Measurements from ENCODE around the gene TPI1. TPM values are rescaled to one million over a fixed set of nuclear protein-coding genes. Genes with fewer than 3 reads are reported as not detected.
"Not testable (repeated sequence)": the region's sequence is repeated elsewhere in the genome, so short reads cannot be mapped to it uniquely, and the experiment has no call there.

Gene TPI1
- total RNA-seq, 1 donor from 2014 or later: 2,208 TPM

GRCh38 chr12:6861391-6861790 lies 5.9 kb upstream of the TPI1 start:
- DNase-seq (ENCODE audit: low read depth): no peak
- no peak for TF ChIP-seq CTCF (conservative IDR thresholded peaks at IDR 0.05; ENCODE audit: low read depth, low read length)
- no peak overlapping the region for H3K4me3 ChIP-seq (ENCODE audit: low read depth, low read length)

GRCh38 chr12:6863033-6863432 lies 4.3 kb upstream of the TPI1 start:
- DNase-seq (ENCODE audit: low read depth): no peak
- no peak overlapping the region for H3K4me3 ChIP-seq (ENCODE audit: low read depth, low read length)
- no peak for TF ChIP-seq CTCF (conservative IDR thresholded peaks at IDR 0.05; ENCODE audit: low read depth, low read length)

- DNase-seq (ENCODE audit: low read depth): no peak
- H3K4me3 ChIP-seq (ENCODE audit: low read depth, low read length): no peak overlapping the region
- TF ChIP-seq CTCF (conservative IDR thresholded peaks at IDR 0.05; ENCODE audit: low read depth, low read length): no peak
Observed at GRCh38 chr12:6863586-6864321, 3.6 kb upstream of the TPI1 start.

- DNase-seq (ENCODE audit: low read depth); H3K4me3 ChIP-seq (ENCODE audit: low read depth, low read length): not testable (repeated sequence)
Observed at GRCh38 chr12:6865307-6865706, 2.0 kb upstream of the TPI1 start.

GRCh38 chr12:6866163-6866919 lies 990 bp upstream of the TPI1 start:
- peak overlapping the region; percentile 89 for H3K4me3 ChIP-seq (ENCODE audit: low read depth, low read length)
- no peak for DNase-seq (ENCODE audit: low read depth)
- no peak for TF ChIP-seq CTCF (conservative IDR thresholded peaks at IDR 0.05; ENCODE audit: low read depth, low read length)

- no peak for TF ChIP-seq CTCF (conservative IDR thresholded peaks at IDR 0.05; ENCODE audit: low read depth, low read length)
- H3K4me3 ChIP-seq (ENCODE audit: low read depth, low read length): peak overlapping the region; percentile 89
- DNase-seq (ENCODE audit: low read depth): no peak
Observed at GRCh38 chr12:6866920-6867412, 365 bp upstream of the TPI1 start.

- peak overlapping the region; percentile 89 for H3K4me3 ChIP-seq (ENCODE audit: low read depth, low read length)
- TF ChIP-seq CTCF (conservative IDR thresholded peaks at IDR 0.05; ENCODE audit: low read depth, low read length): peak; percentile 32
- no peak for DNase-seq (ENCODE audit: low read depth)
Observed at GRCh38 chr12:6868211-6869048, 1.1 kb downstream of the TPI1 start.
